Cardiac muscle cell (in vitro differentiated cells and primary cell): ENCODE measurements around the gene NR2C2AP. TPM values are rescaled to one million over a fixed set of nuclear protein-coding genes. Genes with fewer than 3 reads are reported as not detected.

Experiments used
- DNase-seq, 2 donors: peaks; one replicate each; pipeline versions ENCODE4 v3.0.0 to v3.0.0-alpha.2; 2010 to 2017; ENCODE audit warnings: low read depth in 1 of 2, low spot score in 1 of 2
- H3K27ac ChIP-seq: fragments of 200-600 bp; sonication (generic); 2 replicates; pipeline ENCODE4 v1.5.1; 2016
- H3K27me3 ChIP-seq: fragments of 200-600 bp; sonication (generic); 2 replicates; pipeline ENCODE4 v1.6.0; 2016; ENCODE audit warnings: control low read depth
- H3K36me3 ChIP-seq: fragments of 200-600 bp; sonication (generic); 2 replicates; pipeline ENCODE4 v1.5.1; 2016; ENCODE audit warnings: control low read depth
- H3K4me1 ChIP-seq: fragments of 200-600 bp; sonication (generic); 2 replicates; pipeline ENCODE4 v1.8.1; 2017; ENCODE audit warnings: low read depth, mild to moderate bottlenecking, mixed run types
- H3K4me3 ChIP-seq: fragments of 200-600 bp; sonication (generic); 2 replicates; pipeline ENCODE4 v1.5.1; 2016; ENCODE audit warnings: mild to moderate bottlenecking
- H3K9me3 ChIP-seq: fragments of 200-600 bp; sonication (generic); 2 replicates; pipeline ENCODE4 v1.5.1; 2017; ENCODE audit warnings: low read depth, mild to moderate bottlenecking, control low read depth
- CTCF ChIP-seq: IDR thresholded peaks from 2 replicates; pipeline ENCODE4 v1.5.1; 2012; ENCODE audit warnings: low read depth, mild to moderate bottlenecking, low read length
- polyA plus RNA-seq: library from polyadenylated mRNA; unstranded; fragments of >200 nt; fragmentation: Nextera tagmentation; extraction: Ambion mirVana; gene quantifications from 2 replicates; pipeline ENCODE4 v1.2.1, GENCODE V29; 2016
- total RNA-seq: library from RNA; depleted of rRNA; stranded (reverse); fragments of >200 nt; gene quantifications from 2 replicates; pipeline ENCODE4 v1.2.3, GENCODE V29; 2016

Gene NR2C2AP
- total RNA-seq (5.1 and 6.4 TPM in 2 replicates), polyA plus RNA-seq (7.8 and 10.0 TPM in 2 replicates)

- Histone ChIP-seq H3K27me3 (no peaks in the 10 kb centered on the region), H3K4me3 (peak within 1 kb of the TSS; percentile 44), H3K27ac (no peak within 1 kb of the TSS), H3K36me3 (peaks cover 4% of the 10 kb centered on the region), H3K4me1 (peaks cover 5% of the 10 kb centered on the region), H3K9me3 (no peaks in the 10 kb centered on the region)
- DNase-seq = peak; percentile 89 to 95
- no peak for TF ChIP-seq CTCF
These were observed at the start of gene NR2C2AP for GRCh38 chr19:19203012-19203856. Gene NR2C2AP, minus strand, starts transcription at chr19:19203414. Its CDS starts 354 bp downstream, at chr19:19203060.

- H3K4me1 ChIP-seq = no peaks in the 10 kb centered on the region
- no peaks in the 10 kb centered on the region for H3K9me3 ChIP-seq
- DNase-seq = no peak
- H3K27me3 ChIP-seq = peaks cover 25% of the 10 kb centered on the region
- no peak overlapping the region for H3K4me3 ChIP-seq
- no peak overlapping the region for H3K27ac ChIP-seq
- no peak for TF ChIP-seq CTCF
- no peaks in the 10 kb centered on the region for H3K36me3 ChIP-seq
These were observed 47.1 kb upstream of the NR2C2AP start for GRCh38 chr19:19250196-19250801.

GRCh38 chr19:19240476-19240875 is 37.3 kb upstream of the NR2C2AP start:
- no peak for TF ChIP-seq CTCF
- H3K4me3 ChIP-seq = no peak overlapping the region
- no peaks in the 10 kb centered on the region for H3K27me3 ChIP-seq
- no peaks in the 10 kb centered on the region for H3K36me3 ChIP-seq
- no peaks in the 10 kb centered on the region for H3K4me1 ChIP-seq
- DNase-seq = no peak
- H3K27ac ChIP-seq = no peak overlapping the region
- H3K9me3 ChIP-seq = no peaks in the 10 kb centered on the region

- H3K4me1 ChIP-seq = no peaks in the 10 kb centered on the region
- no peak overlapping the region for H3K27ac ChIP-seq
- no peak for TF ChIP-seq CTCF
- no peak overlapping the region for H3K4me3 ChIP-seq
- no peaks in the 10 kb centered on the region for H3K27me3 ChIP-seq
- no peak for DNase-seq
- no peaks in the 10 kb centered on the region for H3K36me3 ChIP-seq
- H3K9me3 ChIP-seq = no peaks in the 10 kb centered on the region
These were observed 36.5 kb upstream of the NR2C2AP start for GRCh38 chr19:19239675-19240074.

GRCh38 chr19:19238126-19238894 is 35.1 kb upstream of the NR2C2AP start:
- no peak for TF ChIP-seq CTCF
- no peak for DNase-seq

More at GRCh38 chr19:19238126-19238894, 35.1 kb upstream of the NR2C2AP start:
- H3K4me3 ChIP-seq = no peak overlapping the region
- no peaks in the 10 kb centered on the region for H3K9me3 ChIP-seq
- no peaks in the 10 kb centered on the region for H3K36me3 ChIP-seq
- no peaks in the 10 kb centered on the region for H3K4me1 ChIP-seq
- no peaks in the 10 kb centered on the region for H3K27me3 ChIP-seq
- H3K27ac ChIP-seq = no peak overlapping the region
